Keratinocyte (primary cell): Measurements from ENCODE around the gene CCDC102B. TPM values are rescaled to one million over a fixed set of nuclear protein-coding genes. Genes with fewer than 3 reads are reported as not detected.

Source experiments
- DNase-seq: peaks from one replicate; pipeline ENCODE4 v3.0.0-alpha.2; 2011; ENCODE audit warnings: low read depth, missing footprints, low spot score
- FAIRE-seq: peaks from 2 replicates; lab custom pipeline; 2011; peaks lifted over from hg19 to GRCh38; lab: Jason Lieb, UNC
- H2AFZ ChIP-seq: 2 replicates; pipeline ENCODE4 v1.6.0; 2012; ENCODE audit warnings: low read length, control low read depth, inconsistent platforms; ENCODE audit not compliant: control insufficient read depth
- H3K27ac ChIP-seq: 2 replicates; pipeline ENCODE4 v1.5.1; 2011; ENCODE audit warnings: low read length; ENCODE audit not compliant: control insufficient read depth, insufficient read depth
- H3K27me3 ChIP-seq: 3 replicates; pipeline ENCODE4 v1.6.0; 2011; ENCODE audit warnings: low read length; ENCODE audit not compliant: control insufficient read depth, insufficient read depth; ENCODE audit errors: extremely low read depth
- H3K36me3 ChIP-seq, 2 experiments: 2 replicates in 1 of 2; 3 replicates in 1 of 2; pipeline ENCODE4 v1.5.1; 2011; ENCODE audit warnings: low read length in 2 of 2, mild to moderate bottlenecking in 1 of 2; ENCODE audit not compliant: control insufficient read depth in 2 of 2, insufficient read depth in 2 of 2; ENCODE audit errors: extremely low read depth in 1 of 2
- H3K4me1 ChIP-seq: 3 replicates; pipeline ENCODE4 v1.5.1; 2011; ENCODE audit warnings: low read length; ENCODE audit not compliant: control insufficient read depth, insufficient read depth; ENCODE audit errors: extremely low read depth
- H3K4me2 ChIP-seq: 3 replicates; pipeline ENCODE4 v1.6.0; 2011; ENCODE audit warnings: low read depth, low read length; ENCODE audit not compliant: control insufficient read depth, insufficient read depth; ENCODE audit errors: extremely low read depth
- H3K4me3 ChIP-seq, 3 experiments: fragments of 200-600 bp in 1 of 3; sonication (generic) in 1 of 3; 2 replicates in 2 of 3; 3 replicates in 1 of 3; pipeline ENCODE4 v1.5.1; 2011 to 2016; ENCODE audit warnings: low read length in 3 of 3, mild to moderate bottlenecking in 3 of 3, control low read depth in 2 of 3, inconsistent platforms in 1 of 3, low read depth in 1 of 3, mixed read lengths in 1 of 3, mixed run types in 1 of 3, moderate library complexity in 1 of 3; ENCODE audit not compliant: control insufficient read depth in 2 of 3, insufficient read depth in 2 of 3; ENCODE audit errors: extremely low read depth in 1 of 3
- H3K79me2 ChIP-seq: 2 replicates; pipeline ENCODE4 v1.6.0; 2012; ENCODE audit warnings: low read length; ENCODE audit not compliant: control insufficient read depth, insufficient read depth
- H3K9ac ChIP-seq: 3 replicates; pipeline ENCODE4 v1.6.0; 2011; ENCODE audit warnings: low read length; ENCODE audit not compliant: control insufficient read depth, insufficient read depth; ENCODE audit errors: extremely low read depth
- H3K9me1 ChIP-seq: 3 replicates; pipeline ENCODE4 v1.6.0; 2011; ENCODE audit warnings: low read length; ENCODE audit not compliant: control insufficient read depth, insufficient read depth; ENCODE audit errors: extremely low read depth
- H3K9me3 ChIP-seq: 2 replicates; pipeline ENCODE4 v1.5.1; 2012; ENCODE audit warnings: low read depth, low read length; ENCODE audit not compliant: control insufficient read depth
- H4K20me1 ChIP-seq: 3 replicates; pipeline ENCODE4 v1.6.0; 2011; ENCODE audit warnings: low read length; ENCODE audit not compliant: control insufficient read depth, insufficient read depth; ENCODE audit errors: extremely low read depth
- CTCF ChIP-seq, 3 experiments: IDR thresholded peaks in 1 of 3; conservative IDR thresholded peaks in 1 of 3; optimal IDR thresholded peaks in 1 of 3; 2 replicates in 2 of 3; 3 replicates in 1 of 3; pipeline versions ENCODE3 to v1.5.1; 2011; ENCODE audit warnings: low read length in 3 of 3, mild to moderate bottlenecking in 3 of 3, moderate library complexity in 2 of 3, control low read depth in 1 of 3, inconsistent platforms in 1 of 3; ENCODE audit not compliant: insufficient read depth in 2 of 3; ENCODE audit errors: extremely low read depth in 1 of 3
- EZH2 ChIP-seq: IDR thresholded peaks from one replicate; pipeline ENCODE4 v1.6.1; 2012; ENCODE audit warnings: inconsistent platforms, mild to moderate bottlenecking, low read length, moderate library complexity
- dilution Hi-C: fragments of 300-500 bp; cut with MboI; formaldehyde crosslinking; loops from one replicate; pipeline ENCODE4 v1.7.0; 2020; ENCODE audit warnings: low sequenced_read_pairs; ENCODE audit not compliant: extremely low pct_ligation_motif_present
- polyA plus RNA-seq, 5 experiments: library from polyadenylated mRNA; depleted of rRNA in 3 of 5; stranded (reverse) in 3 of 5; stranded (forward) in 1 of 5; unstranded in 1 of 5; fragments of >200 nt; gene quantifications; 1 replicate in 1 of 5; 2 replicates in 3 of 5; 3 replicates in 1 of 5; pipeline versions ENCODE4 v1.2.1 to v1.2.3, GENCODE V29; 2011 to 2012; ENCODE audit warnings: missing spikeins in 2 of 5, low read depth in 1 of 5, low replicate concordance in 1 of 5

CCDC102B gene
- polyA plus RNA-seq, 1 donor (not counting 4 experiments of a cell fraction or from before 2014, with no cell fraction given), result 0.60 TPM

- H3K4me3 ChIP-seq, result no peak overlapping the region
- H3K36me3 ChIP-seq, result no peaks in the 10 kb centered on the region
- no peak overlapping the region for H2AFZ ChIP-seq
- FAIRE-seq, result no peak
- H3K79me2 ChIP-seq, result no peaks in the 10 kb centered on the region
- no peaks in the 10 kb centered on the region for H3K27me3 ChIP-seq
- no peak overlapping the region for H3K4me2 ChIP-seq
- TF ChIP-seq EZH2 (no peak), CTCF (optimal IDR thresholded peaks at IDR 0.05 in 1 of 3, IDR thresholded peaks at IDR 0.05 in 1 of 3, conservative IDR thresholded peaks at IDR 0.05 in 1 of 3; ENCODE audit: extremely low read depth in 1 of 3, insufficient read depth in 2 of 3, low read length in 3 of 3) (no peak)
- no peaks in the 10 kb centered on the region for H4K20me1 ChIP-seq
- no peaks in the 10 kb centered on the region for H3K4me1 ChIP-seq
- H3K27ac ChIP-seq, result no peak overlapping the region
- no peaks in the 10 kb centered on the region for H3K9me3 ChIP-seq
- dilution Hi-C loops, result no loop called here
- no peak overlapping the region for H3K9ac ChIP-seq
- DNase-seq, result no peak
- no peaks in the 10 kb centered on the region for H3K9me1 ChIP-seq
Observed at GRCh38 chr18:68985172-68985820, 187.4 kb downstream of the CCDC102B start.

- Histone ChIP-seq H3K79me2 (no peaks in the 10 kb centered on the region), H3K36me3 (no peaks in the 10 kb centered on the region), H3K9me3 (peaks cover 2% of the 10 kb centered on the region), H3K4me3 (no peak overlapping the region), H3K27me3 (no peaks in the 10 kb centered on the region), H3K4me1 (no peaks in the 10 kb centered on the region), H3K9ac (no peak overlapping the region), H3K9me1 (no peaks in the 10 kb centered on the region), H4K20me1 (no peaks in the 10 kb centered on the region), H3K27ac (no peak overlapping the region), H2AFZ (no peak overlapping the region), H3K4me2 (no peak overlapping the region)
- no peak for DNase-seq
- no peak for FAIRE-seq
- dilution Hi-C loops, result no loop called here
- TF ChIP-seq EZH2 (no peak), CTCF (optimal IDR thresholded peaks at IDR 0.05 in 1 of 3, IDR thresholded peaks at IDR 0.05 in 1 of 3, conservative IDR thresholded peaks at IDR 0.05 in 1 of 3; ENCODE audit: extremely low read depth in 1 of 3, insufficient read depth in 2 of 3, low read length in 3 of 3) (no peak)
Observed at GRCh38 chr18:68991286-68991685, 193.4 kb downstream of the CCDC102B start.
